ENCODE measurements around the gene KASH5.

KASH5 gene, protein sequence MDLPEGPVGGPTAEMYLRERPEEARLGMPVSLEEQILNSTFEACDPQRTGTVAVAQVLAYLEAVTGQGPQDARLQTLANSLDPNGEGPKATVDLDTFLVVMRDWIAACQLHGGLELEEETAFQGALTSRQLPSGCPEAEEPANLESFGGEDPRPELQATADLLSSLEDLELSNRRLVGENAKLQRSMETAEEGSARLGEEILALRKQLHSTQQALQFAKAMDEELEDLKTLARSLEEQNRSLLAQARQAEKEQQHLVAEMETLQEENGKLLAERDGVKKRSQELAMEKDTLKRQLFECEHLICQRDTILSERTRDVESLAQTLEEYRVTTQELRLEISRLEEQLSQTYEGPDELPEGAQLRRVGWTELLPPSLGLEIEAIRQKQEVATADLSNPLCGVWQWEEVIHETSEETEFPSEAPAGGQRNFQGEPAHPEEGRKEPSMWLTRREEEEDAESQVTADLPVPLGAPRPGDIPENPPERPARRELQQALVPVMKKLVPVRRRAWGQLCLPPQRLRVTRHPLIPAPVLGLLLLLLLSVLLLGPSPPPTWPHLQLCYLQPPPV

DNA sequence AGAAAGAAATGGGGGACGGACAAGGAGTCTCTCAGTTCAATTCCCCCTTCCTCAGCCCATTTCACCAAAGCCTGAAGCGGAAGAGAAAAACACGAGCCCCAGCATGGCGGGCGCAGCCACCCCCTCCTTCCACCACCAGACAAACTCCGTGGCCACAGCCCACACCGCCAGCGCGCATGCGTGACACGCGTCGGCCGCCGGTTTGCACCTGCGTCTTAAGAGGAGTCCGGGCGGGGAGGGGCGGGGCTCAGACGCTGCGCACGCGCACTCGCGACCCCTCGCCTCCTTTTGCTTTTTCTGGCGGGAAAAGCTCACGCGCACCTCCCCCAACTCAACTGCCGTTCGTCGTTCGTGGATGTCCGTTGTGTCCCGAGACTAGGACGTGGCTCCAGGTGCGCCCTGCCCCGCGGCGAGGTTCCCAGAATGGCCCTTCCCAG is at the start of gene KASH5:
TSS of gene KASH5 (plus strand) at position 314 of the 437 bp plus-strand sequence. CDS start 2,635 bp downstream, outside the sequence.
- DNase-seq = peak; percentile 78

DNA sequence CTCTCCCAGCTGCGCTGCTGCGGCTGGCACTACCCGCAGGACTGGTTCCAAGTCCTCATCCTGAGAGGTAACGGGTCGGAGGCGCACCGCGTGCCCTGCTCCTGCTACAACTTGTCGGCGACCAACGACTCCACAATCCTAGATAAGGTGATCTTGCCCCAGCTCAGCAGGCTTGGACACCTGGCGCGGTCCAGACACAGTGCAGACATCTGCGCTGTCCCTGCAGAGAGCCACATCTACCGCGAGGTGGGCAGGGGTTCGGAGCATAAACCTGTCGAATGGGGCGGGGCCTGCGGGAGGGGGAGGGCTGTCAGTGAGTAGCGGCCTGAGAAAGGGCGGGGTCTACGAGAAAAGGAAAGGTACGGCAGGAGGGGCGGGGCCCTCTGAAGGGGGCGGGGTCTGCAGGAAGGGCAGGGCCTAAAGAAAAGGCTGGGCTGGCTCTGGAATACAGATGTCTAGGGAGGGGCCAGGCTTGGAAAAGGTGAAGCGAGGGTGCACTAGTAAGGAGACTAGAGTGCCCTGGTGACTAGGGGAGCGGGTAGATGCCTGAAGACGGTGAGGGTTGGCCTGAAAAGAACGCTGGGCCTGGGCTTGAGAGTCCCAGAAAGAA is 49.3 kb upstream of the KASH5 start:
- no peak for DNase-seq

GRCh38 chr19:49339301-49340068 is 48.6 kb upstream of the KASH5 start:
- no peak for DNase-seq

GRCh38 chr19:49340069-49340864 is 47.8 kb upstream of the KASH5 start:
- DNase-seq = no peak

- no peak for DNase-seq
Observed at GRCh38 chr19:49340865-49341718, 47.0 kb upstream of the KASH5 start.

GRCh38 chr19:49342291-49342721 is 45.7 kb upstream of the KASH5 start:
- no peak for DNase-seq

DNA sequence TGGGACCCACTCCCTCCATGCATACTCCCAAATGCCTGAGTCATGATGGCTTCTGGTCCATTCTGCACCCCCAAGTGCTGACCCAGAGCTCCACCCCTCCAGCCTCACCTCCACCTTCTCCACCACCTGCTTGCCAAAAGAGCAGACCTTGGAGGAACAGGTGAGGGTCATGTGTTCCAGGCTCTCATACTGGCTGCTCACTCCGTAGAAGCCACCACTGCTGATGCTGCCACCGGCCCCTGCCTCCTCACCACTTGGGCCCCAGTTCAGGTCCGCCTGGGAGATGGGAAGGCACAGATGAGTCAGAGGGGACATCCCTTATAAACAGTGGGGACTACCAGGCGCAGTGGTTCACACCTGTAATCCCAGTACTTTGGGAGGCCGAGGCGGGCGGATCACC is 44.9 kb upstream of the KASH5 start:
- no peak for DNase-seq

GRCh38 chr19:49344505-49345423 is 43.3 kb upstream of the KASH5 start:
- no peak for DNase-seq

GRCh38 chr19:49347191-49347590 is 40.9 kb upstream of the KASH5 start:
- no peak for DNase-seq

GRCh38 chr19:49347835-49348234 is 40.2 kb upstream of the KASH5 start:
- no peak for DNase-seq

GRCh38 chr19:49348305-49349189 is 39.5 kb upstream of the KASH5 start:
- DNase-seq = no peak

- no peak for DNase-seq
Observed at GRCh38 chr19:49349567-49349966, 38.5 kb upstream of the KASH5 start.

GRCh38 chr19:49355909-49356353 is 32.1 kb upstream of the KASH5 start:
- DNase-seq = no peak

GRCh38 chr19:49356382-49356781 is 31.7 kb upstream of the KASH5 start:
- DNase-seq = no peak

DNA sequence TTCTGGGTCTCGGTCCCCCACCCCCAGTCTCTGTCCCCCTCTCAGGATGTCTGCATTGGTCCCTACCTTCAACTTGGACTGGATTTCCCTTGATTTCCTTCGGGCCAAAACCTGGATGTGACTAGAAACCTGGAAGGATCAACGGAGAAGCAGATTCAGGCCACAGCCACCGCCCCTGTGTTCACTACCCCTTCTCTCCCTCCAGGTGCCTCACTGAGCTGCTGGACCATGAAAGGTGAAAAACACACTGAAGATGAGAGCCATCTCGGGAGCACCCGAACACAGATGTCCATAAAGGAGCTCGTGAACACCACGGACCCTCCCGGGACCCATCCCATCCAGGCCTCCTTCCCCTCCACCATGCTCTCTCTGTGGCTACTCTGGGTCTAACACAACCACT is 30.9 kb upstream of the KASH5 start:
- DNase-seq = no peak

GRCh38 chr19:49359851-49360820 is 27.9 kb upstream of the KASH5 start:
- DNase-seq = no peak

GRCh38 chr19:49361438-49362047 is 26.5 kb upstream of the KASH5 start:
- no peak for DNase-seq
